HepG2 (cell line): ENCODE data around the gene MBLAC1. TPM values are rescaled to one million over a fixed set of nuclear protein-coding genes. Genes with fewer than 3 reads are reported as not detected.

ENCODE experiments used
- ATAC-seq: fragments of 200-7000 bp; cut with Tn5 transposase; 3 replicates; pipeline ENCODE4 v1.9.1; 2020; ENCODE audit warnings: mild to moderate bottlenecking, moderate library complexity
- BruUV-seq: library from RNA; stranded (reverse); fragments of 400-500 nt; replicated peaks from 2 replicates; lab custom pipeline; 2021; lab: Mats Ljungman, UMichigan
- CTCF ChIA-PET: fragments of 300-600 bp; formaldehyde crosslinking; extraction: SDS; loops from one replicate; lab custom pipeline; 2021; ENCODE audit warnings: low total read pairs, inconsistent platforms, low intra/inter-chr PET ratio; lab: Yijun Ruan, JAX
- POLR2A ChIA-PET: fragments of 350-600 bp; sonication (Branson Sonifier 250); formaldehyde crosslinking; loops from one replicate; lab custom pipeline; 2020; ENCODE audit warnings: antibody characterized with exemption, inconsistent platforms; lab: Yijun Ruan, JAX
- DNase-seq: peaks from one replicate; pipeline ENCODE4 v3.0.0-alpha.2; 2015; ENCODE audit warnings: low spot score
- FAIRE-seq: peaks from 3 replicates; lab custom pipeline; 2011; peaks lifted over from hg19 to GRCh38; lab: Jason Lieb, UNC
- H2AFZ ChIP-seq: one replicate; pipeline ENCODE4 v1.6.1; 2011; ENCODE audit warnings: low read length, inconsistent platforms
- H3K27ac ChIP-seq: fragments of 300-600 bp; 3 replicates; pipeline ENCODE4 v1.8.0; 2011; ENCODE audit warnings: mixed run types, mild to moderate bottlenecking, mixed read lengths, low read length, inconsistent platforms; ENCODE audit not compliant: insufficient read depth; ENCODE audit errors: extremely low read length
- H3K27me3 ChIP-seq, 2 experiments: fragments of 200-600 bp in 1 of 2; 2 replicates in 1 of 2; 3 replicates in 1 of 2; pipeline versions ENCODE4 v1.6.0 to v1.8.0; 2011; ENCODE audit warnings: low read length in 2 of 2, mild to moderate bottlenecking in 2 of 2, moderate library complexity in 2 of 2, inconsistent platforms in 1 of 2; ENCODE audit not compliant: insufficient read depth in 2 of 2, control insufficient read depth in 1 of 2
- H3K36me3 ChIP-seq, 2 experiments: fragments of 200-600 bp in 1 of 2; replicated peaks in 1 of 2; 2 replicates in 1 of 2; 3 replicates in 1 of 2; pipeline versions ENCODE4 v1.5.1 to v1.8.0; 2011; ENCODE audit warnings: low read length in 2 of 2, inconsistent platforms in 1 of 2; ENCODE audit not compliant: insufficient read depth in 2 of 2, control insufficient read depth in 1 of 2
- H3K4me1 ChIP-seq: 2 replicates; pipeline ENCODE4 v1.5.1; 2012; ENCODE audit warnings: low read length, inconsistent platforms; ENCODE audit not compliant: insufficient read depth
- H3K4me2 ChIP-seq: 2 replicates; pipeline ENCODE4 v1.6.0; 2011; ENCODE audit warnings: low read depth, low read length, inconsistent platforms
- H3K4me3 ChIP-seq, 3 experiments: fragments of 200-600 bp in 1 of 3; sonication (generic), shearing (Covaris generic) in 1 of 3; replicated peaks in 1 of 3; 2 replicates each; pipeline ENCODE4 v1.5.1; 2011 to 2016; ENCODE audit warnings: low read length in 3 of 3, inconsistent platforms in 2 of 3, low read depth in 2 of 3, mild to moderate bottlenecking in 2 of 3, control low read depth in 1 of 3, mixed read lengths in 1 of 3; ENCODE audit not compliant: insufficient read depth in 1 of 3
- H3K79me2 ChIP-seq: one replicate; pipeline ENCODE4 v1.6.1; 2011; ENCODE audit warnings: low read length, inconsistent platforms; ENCODE audit not compliant: insufficient read depth
- H3K9ac ChIP-seq: 2 replicates; pipeline ENCODE4 v1.6.0; 2011; ENCODE audit warnings: mild to moderate bottlenecking, low read depth, low read length, inconsistent platforms; ENCODE audit not compliant: insufficient read depth
- H3K9me3 ChIP-seq: 2 replicates; pipeline ENCODE4 v1.5.1; 2012; ENCODE audit warnings: mild to moderate bottlenecking, low read length
- H4K20me1 ChIP-seq: 2 replicates; pipeline ENCODE4 v1.6.0; 2011; ENCODE audit warnings: inconsistent platforms, mild to moderate bottlenecking, low read length, moderate library complexity; ENCODE audit not compliant: insufficient read depth
- DR1 ChIP-seq: sonication (generic); formaldehyde crosslinking; IDR thresholded peaks from 2 replicates; pipeline ENCODE4 v1.8.0; 2021; ENCODE audit warnings: mild to moderate bottlenecking, missing genetic modification reagents, inconsistent platforms
- ETV5 ChIP-seq: IDR thresholded peaks from 2 replicates; pipeline ENCODE4 v1.6.1; 2018; ENCODE audit warnings: missing biosample characterization, missing genetic modification reagents, inconsistent platforms, borderline replicate concordance
- SALL1 ChIP-seq: sonication (generic); formaldehyde crosslinking; IDR thresholded peaks from 2 replicates; pipeline ENCODE4 v1.8.0; 2022; ENCODE audit warnings: mild to moderate bottlenecking, missing genetic modification reagents
- SOX13 ChIP-seq, 3 experiments: fragments of 450-650 bp in 1 of 3; sonication (generic) in 1 of 3; formaldehyde crosslinking in 1 of 3; IDR thresholded peaks in 2 of 3; conservative IDR thresholded peaks in 1 of 3; 2 replicates each; pipeline versions ENCODE4 v1.5.0 to v1.6.1; 2016 to 2020; ENCODE audit warnings: antibody characterized with exemption in 1 of 3, mild to moderate bottlenecking in 1 of 3, missing compliant biosample characterization in 1 of 3, missing genetic modification reagents in 1 of 3, moderate library complexity in 1 of 3
- SUZ12 ChIP-seq: fragments of 150-350 bp; IDR thresholded peaks from 2 replicates; pipeline ENCODE4 v1.6.1; 2014; ENCODE audit warnings: low read depth, low read length
- ZBTB38 ChIP-seq: sonication (generic); formaldehyde crosslinking; IDR thresholded peaks from 2 replicates; pipeline ENCODE4 v1.5.1; 2020; ENCODE audit warnings: mild to moderate bottlenecking, missing genetic modification reagents
- ZNF274 ChIP-seq: sonication (generic); formaldehyde crosslinking; IDR thresholded peaks from 2 replicates; pipeline ENCODE4 v1.5.1; 2020; ENCODE audit warnings: mild to moderate bottlenecking, missing genetic modification reagents
- ZNF3 ChIP-seq: IDR thresholded peaks from 2 replicates; pipeline ENCODE4 v1.7.0; 2017; ENCODE audit warnings: inconsistent platforms
- ZNF337 ChIP-seq: sonication (generic); formaldehyde crosslinking; IDR thresholded peaks from 2 replicates; pipeline ENCODE4 v1.5.1; 2020; ENCODE audit warnings: missing genetic modification reagents, low read depth, mild to moderate bottlenecking, borderline replicate concordance
- WGBS: methylation state at CpG from one replicate; pipeline ENCODE4 v1.1.6; 2017; ENCODE audit warnings: low lambda C conversion rate; 5-methylcytosine and 5-hydroxymethylcytosine counted together
- in situ Hi-C: cut with HindIII; loops from 2 replicates; pipeline ENCODE4 v1.10.0; 2017; ENCODE audit warnings: low pct_unique_long_range_greater_than_20kb; ENCODE audit not compliant: extremely low pct_ligation_motif_present
- intact Hi-C: fragments of 100-400 bp; cut with micrococcal nuclease; formaldehyde crosslinking; loops from one replicate; pipeline ENCODE4 v1.10.0; 2022; ENCODE audit not compliant: unreplicated experiment
- polyA plus RNA-seq, 8 experiments: library from polyadenylated mRNA; depleted of rRNA in 3 of 8; stranded (reverse) in 7 of 8; unstranded in 1 of 8; fragments of >200 nt; fragmentation: Illumina TruSeq in 4 of 8; extraction: Trizol in 4 of 8; gene quantifications; 2 replicates each; pipeline versions ENCODE4 v1.2.1 to v1.2.3, GENCODE V29; 2011 to 2016; ENCODE audit warnings: low read depth in 4 of 8, missing spikeins in 1 of 8, mixed read lengths in 1 of 8; ENCODE audit not compliant: insufficient read depth in 1 of 8
- total RNA-seq, 5 experiments: library from RNA; depleted of rRNA; stranded (reverse); fragments of >200 nt; fragmentation: Illumina TruSeq; extraction: Trizol; gene quantifications; 2 replicates each; pipeline ENCODE4 v1.2.3, GENCODE V29; 2016; ENCODE audit warnings: low read depth in 1 of 5
- TF ChIP-seq, protein P1 (sequence below): sonication (generic); formaldehyde crosslinking; IDR thresholded peaks from 2 replicates; pipeline ENCODE4 v1.8.0; 2022; ENCODE audit warnings: missing genetic modification reagents, mild to moderate bottlenecking, moderate library complexity, borderline replicate concordance
- TF ChIP-seq, protein P2 (sequence below): sonication (generic); formaldehyde crosslinking; conservative IDR thresholded peaks from 2 replicates; pipeline ENCODE4 v1.8.0; 2022; ENCODE audit warnings: low read depth, missing genetic modification reagents

Gene MBLAC1
- total and polyA plus RNA-seq, 2 of the 13 experiments (the other 11 are each of a cell fraction or from before 2014, with no cell fraction given), result 0.79 to 2.1 TPM

DNA sequence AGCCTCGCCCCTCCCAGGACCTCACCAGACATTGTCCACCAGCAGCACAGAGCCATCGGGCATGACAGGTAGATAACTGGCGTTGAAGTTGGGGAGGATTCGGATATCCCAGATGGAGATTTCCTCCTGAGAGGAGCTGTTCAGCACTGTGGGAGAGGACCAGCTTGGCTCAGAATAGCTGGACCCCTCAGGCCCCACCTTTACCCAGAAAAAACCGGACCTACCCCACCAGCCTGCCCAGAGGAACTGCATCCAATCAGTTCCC, 30.2 kb downstream of the MBLAC1 start:
- Histone ChIP-seq H4K20me1 (peaks cover 6% of the 10 kb centered on the region; the same call in 1 of the 2 replicates), H3K9me3 (no peaks in the 10 kb centered on the region), H3K9ac (peak overlapping the region; percentile 90; the same call in 1 of the 2 replicates), H3K36me3 (peaks cover 6 to 24% of the 10 kb centered on the region in 2 experiments), H3K79me2 (peaks cover 2% of the 10 kb centered on the region), H3K27me3 (peaks cover 0 to 7% of the 10 kb centered on the region in 2 experiments; a peak in 1 of 5 replicates), H3K4me3 (peak overlapping the region in 1 of 3 experiments; percentile 92; a peak in 3 of 6 replicates), H3K4me2 (peak overlapping the region; percentile 75), H3K27ac (peak overlapping the region; percentile 80), H3K4me1 (peaks cover 62% of the 10 kb centered on the region), H2AFZ (no peak overlapping the region)
- in situ Hi-C loops, result no loop called here
- no TSS peak for BruUV-seq
- intact Hi-C loops, result no loop called here
- FAIRE-seq, result no peak
- no peak for DNase-seq
- 94% methylated on average over 3 of the region's 5 CpGs for WGBS
- CTCF ChIA-PET, result no interaction called here
- TF ChIP-seq ZNF337 (CRISPR knock-in tag) (0 out of 2 replicates have a peak, but pooled peaks have one; percentile 19), ZNF274 (CRISPR knock-in tag) (0 out of 2 replicates have a peak, but pooled peaks have one; percentile 40), ZNF3 (CRISPR knock-in tag) (no peak), DR1 (CRISPR knock-in tag) (0 out of 2 replicates have a peak, but pooled peaks have one; percentile 8)
- POLR2A ChIA-PET, result interaction anchor here (1.6 to 2.1 kb wide), 3 partner anchors 8 to 57 kb away, joined by 3 to 25 read pairs (median 5); partner anchors contain the start of gene LAMTOR4
- no peak for ATAC-seq

DNA sequence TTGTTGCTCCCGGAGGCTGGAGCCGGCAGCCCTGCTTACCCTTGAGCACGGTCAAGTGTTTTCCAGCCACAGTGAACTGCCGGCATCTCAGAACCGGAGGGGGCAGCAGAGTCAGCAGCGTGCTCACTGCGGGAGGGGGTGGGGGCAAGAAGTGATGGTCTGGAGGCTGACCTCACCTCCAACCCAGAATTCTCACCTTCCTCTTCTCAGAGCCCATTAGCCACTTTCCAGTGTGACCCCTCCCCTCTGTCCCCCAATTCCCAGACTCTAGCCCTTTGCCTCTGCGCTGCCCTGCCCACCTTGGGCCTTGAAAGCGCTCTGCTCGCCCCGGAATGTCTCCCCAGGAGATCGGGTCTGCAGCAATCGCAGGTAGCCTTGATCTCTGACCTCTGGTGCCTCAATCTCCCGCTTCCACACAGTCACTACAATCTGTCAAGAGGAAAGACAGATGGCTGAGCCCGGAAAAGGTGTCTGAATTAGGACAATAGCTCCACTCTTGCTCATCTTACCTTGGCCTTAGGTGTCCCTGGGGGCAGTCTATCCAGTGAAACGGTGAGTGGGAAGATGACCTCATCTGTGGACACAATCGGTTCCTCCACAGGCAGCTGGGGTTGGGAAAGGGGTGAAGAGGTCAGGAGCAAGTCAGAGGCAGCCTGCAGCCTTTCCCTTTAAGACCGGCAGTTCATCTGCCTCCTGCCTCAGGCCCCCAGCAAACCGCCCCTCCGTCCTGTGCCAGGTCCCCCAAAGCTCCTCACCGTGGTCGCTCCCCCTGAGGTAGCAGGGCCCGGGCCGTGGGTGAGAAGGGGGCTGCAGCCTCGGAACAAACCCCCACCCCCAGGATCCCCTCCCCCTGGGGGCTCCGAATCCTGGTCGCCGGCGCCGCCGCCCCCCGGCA, 30.8 kb downstream of the MBLAC1 start:
- Histone ChIP-seq H2AFZ (no peak overlapping the region), H3K27me3 (peaks cover 0 to 7% of the 10 kb centered on the region in 2 experiments; a peak in 1 of 5 replicates), H4K20me1 (peaks cover 6% of the 10 kb centered on the region; the same call in 1 of the 2 replicates), H3K36me3 (peaks cover 6 to 24% of the 10 kb centered on the region in 2 experiments), H3K4me3 (peak overlapping the region; percentile 90 to 99 (median 92)), H3K27ac (peak overlapping the region; percentile 80), H3K4me2 (peak overlapping the region; percentile 75), H3K79me2 (peaks cover under 1% of the 10 kb centered on the region), H3K9ac (peak overlapping the region; percentile 90), H3K4me1 (peaks cover 56% of the 10 kb centered on the region), H3K9me3 (no peaks in the 10 kb centered on the region)
- intact Hi-C loops, result no loop called here
- in situ Hi-C loops, result no loop called here
- WGBS, result 14% methylated on average over 18 of the region's 32 CpGs
- peak; percentile 85 for DNase-seq
- ChIA-PET POLR2A (interaction anchor here (0.9 to 2.1 kb wide), 4 partner anchors 9 to 57 kb away, joined by 3 to 25 read pairs (median 4); partner anchors contain the start of gene LAMTOR4), CTCF (no interaction called here)
- FAIRE-seq, result peak; percentile 65
- ATAC-seq, result peak; percentile 67
- TSS peak; percentile 59 for BruUV-seq
- TF ChIP-seq SALL1 (CRISPR knock-in tag) (peak; percentile 38; the same call in 1 of the 2 replicates), SUZ12 (no peak), ETV5 (peak; percentile 50), ZBTB38 (CRISPR knock-in tag) (0 out of 2 replicates have a peak, but pooled peaks have one; percentile 37), SOX13 (IDR thresholded peaks at IDR 0.05) (no peak), SOX13 (CRISPR knock-in tag; conservative IDR thresholded peaks at IDR 0.05 in 1 of 2, IDR thresholded peaks at IDR 0.05 in 1 of 2) (peak in 1 of 2 experiments; percentile 55; a peak in 1 of 4 replicates)
- TF ChIP-seq, protein P1, sequence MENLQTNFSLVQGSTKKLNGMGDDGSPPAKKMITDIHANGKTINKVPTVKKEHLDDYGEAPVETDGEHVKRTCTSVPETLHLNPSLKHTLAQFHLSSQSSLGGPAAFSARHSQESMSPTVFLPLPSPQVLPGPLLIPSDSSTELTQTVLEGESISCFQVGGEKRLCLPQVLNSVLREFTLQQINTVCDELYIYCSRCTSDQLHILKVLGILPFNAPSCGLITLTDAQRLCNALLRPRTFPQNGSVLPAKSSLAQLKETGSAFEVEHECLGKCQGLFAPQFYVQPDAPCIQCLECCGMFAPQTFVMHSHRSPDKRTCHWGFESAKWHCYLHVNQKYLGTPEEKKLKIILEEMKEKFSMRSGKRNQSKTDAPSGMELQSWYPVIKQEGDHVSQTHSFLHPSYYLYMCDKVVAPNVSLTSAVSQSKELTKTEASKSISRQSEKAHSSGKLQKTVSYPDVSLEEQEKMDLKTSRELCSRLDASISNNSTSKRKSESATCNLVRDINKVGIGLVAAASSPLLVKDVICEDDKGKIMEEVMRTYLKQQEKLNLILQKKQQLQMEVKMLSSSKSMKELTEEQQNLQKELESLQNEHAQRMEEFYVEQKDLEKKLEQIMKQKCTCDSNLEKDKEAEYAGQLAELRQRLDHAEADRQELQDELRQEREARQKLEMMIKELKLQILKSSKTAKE (CRISPR knock-in tag), result peak; percentile 26; the same call in 1 of the 2 replicates
- TF ChIP-seq, protein P2, sequence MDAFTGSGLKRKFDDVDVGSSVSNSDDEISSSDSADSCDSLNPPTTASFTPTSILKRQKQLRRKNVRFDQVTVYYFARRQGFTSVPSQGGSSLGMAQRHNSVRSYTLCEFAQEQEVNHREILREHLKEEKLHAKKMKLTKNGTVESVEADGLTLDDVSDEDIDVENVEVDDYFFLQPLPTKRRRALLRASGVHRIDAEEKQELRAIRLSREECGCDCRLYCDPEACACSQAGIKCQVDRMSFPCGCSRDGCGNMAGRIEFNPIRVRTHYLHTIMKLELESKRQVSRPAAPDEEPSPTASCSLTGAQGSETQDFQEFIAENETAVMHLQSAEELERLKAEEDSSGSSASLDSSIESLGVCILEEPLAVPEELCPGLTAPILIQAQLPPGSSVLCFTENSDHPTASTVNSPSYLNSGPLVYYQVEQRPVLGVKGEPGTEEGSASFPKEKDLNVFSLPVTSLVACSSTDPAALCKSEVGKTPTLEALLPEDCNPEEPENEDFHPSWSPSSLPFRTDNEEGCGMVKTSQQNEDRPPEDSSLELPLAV (CRISPR knock-in tag), result no peak
